NCI-H2196 (cell line): ENCODE results near the gene ITGA2B.
"Not testable (repeated sequence)": the region's sequence is repeated elsewhere in the genome, so short reads cannot be mapped to it uniquely, and the experiment has no call there.

Experiments used
- DNase-seq: peaks from one replicate; lab custom pipeline; 2025; ENCODE audit not compliant: unreplicated experiment; lab: John Stamatoyannopoulos, UW

The ITGA2B gene

DNA sequence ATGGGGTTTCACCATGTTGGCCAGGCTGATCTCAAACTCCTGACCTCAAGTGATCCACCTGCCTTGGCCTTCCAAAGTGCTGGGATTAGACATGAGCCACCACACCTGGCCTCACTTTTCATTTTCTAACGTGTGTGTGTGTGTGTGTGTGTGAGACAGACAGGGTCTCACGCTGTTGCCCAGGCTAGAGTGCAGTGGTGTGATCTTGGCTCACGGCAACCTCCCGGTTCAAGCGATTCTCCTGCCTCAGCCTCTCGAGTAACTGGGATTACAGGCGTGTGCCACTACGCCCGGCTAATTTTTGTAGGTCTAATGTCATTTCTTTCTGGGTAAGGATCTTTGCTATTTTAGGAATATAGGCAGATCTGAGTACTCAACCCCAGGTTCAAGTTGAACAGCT, 4.7 kb upstream of the ITGA2B start:
- not testable (repeated sequence) for DNase-seq

DNA sequence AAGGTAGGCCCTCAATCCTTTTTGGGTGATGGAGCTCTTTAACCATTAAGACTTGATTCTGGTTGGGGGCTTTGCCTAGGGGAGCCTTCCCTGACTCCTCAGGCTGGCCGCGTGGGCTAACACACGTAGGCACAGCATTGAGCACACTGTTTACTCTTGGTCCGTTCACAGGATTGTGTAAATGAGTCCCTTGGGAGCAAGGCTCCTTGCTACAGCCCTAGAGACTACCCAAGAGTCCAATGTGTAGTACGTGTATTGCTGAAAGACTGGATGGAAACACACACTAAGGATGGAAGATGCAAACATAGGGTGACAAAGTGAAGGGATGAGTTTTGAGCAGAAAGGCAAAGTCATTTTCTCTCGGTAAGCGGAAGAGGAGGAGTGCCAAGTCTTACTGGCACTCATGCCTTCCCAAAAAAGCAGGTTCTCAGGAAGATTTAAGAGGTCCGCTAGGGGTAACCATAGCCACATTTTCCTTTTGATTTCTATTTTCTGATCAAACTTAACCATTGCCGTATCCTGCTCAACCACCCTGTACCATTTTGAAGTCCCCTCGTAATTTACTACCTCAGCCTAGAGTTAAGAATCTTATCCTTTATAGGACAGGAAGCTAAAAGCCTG, 911 bp upstream of the ITGA2B start:
- no peak for DNase-seq

DNA sequence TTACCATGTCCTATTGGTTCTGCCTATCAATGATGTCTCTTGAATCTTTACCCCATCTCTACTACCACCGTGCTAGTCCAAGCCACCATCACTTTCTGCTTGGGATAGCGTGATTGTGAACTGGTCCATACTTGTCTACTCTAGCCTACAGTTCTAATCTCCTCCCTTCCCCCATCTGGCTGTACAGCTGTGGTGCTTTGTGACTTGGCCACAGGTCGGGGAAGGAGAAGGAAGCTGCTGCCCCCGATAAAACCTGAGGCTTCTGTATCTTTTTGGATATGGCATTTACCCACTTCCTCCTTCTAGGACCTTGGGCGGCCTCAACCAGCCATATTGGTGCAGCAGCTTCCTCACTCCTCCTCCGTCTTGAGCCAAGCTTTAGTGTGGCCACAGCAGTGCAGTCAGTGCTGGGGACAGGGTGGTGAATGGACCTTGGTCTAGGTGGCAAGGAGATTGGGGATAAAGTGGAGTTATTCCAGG, 314 bp upstream of the ITGA2B start:
- DNase-seq: no peak

DNA sequence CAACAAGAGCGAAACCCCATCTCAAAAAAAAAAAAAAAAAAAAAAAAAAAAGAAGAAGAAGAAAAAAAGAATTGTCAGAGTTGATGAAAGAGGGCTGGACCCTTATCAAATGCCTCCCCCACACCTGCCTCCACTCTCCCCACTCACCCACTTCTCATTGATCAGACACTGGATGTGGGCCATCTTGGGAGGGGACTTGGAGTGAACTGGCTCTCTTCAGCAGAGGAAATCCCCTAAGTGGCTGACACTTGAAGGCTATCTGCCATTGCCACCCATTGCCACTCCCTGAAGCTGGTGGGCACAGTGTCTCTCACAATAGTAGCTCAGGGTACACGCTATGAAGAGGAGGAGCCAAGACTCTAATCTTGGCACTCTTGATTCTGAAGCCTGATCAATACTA, 1.6 kb downstream of the ITGA2B start:
- DNase-seq: no peak

DNA sequence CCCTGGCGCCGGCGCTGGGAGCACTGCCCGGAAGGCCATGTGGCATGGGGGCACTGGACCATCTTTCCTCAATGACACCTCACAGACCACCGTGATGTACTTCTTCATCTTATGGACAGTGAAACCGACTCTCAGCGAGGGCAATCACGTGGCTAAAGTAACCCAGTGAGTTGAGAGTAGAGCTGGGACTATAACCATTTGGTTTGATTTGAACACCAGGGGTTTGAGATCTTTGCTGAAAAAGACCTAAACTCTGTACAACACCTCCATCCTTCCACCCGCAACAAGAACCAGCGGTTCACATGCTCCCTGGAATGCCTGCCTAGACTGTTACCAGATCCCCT, 3.3 kb downstream of the ITGA2B start:
- DNase-seq: no peak

DNA sequence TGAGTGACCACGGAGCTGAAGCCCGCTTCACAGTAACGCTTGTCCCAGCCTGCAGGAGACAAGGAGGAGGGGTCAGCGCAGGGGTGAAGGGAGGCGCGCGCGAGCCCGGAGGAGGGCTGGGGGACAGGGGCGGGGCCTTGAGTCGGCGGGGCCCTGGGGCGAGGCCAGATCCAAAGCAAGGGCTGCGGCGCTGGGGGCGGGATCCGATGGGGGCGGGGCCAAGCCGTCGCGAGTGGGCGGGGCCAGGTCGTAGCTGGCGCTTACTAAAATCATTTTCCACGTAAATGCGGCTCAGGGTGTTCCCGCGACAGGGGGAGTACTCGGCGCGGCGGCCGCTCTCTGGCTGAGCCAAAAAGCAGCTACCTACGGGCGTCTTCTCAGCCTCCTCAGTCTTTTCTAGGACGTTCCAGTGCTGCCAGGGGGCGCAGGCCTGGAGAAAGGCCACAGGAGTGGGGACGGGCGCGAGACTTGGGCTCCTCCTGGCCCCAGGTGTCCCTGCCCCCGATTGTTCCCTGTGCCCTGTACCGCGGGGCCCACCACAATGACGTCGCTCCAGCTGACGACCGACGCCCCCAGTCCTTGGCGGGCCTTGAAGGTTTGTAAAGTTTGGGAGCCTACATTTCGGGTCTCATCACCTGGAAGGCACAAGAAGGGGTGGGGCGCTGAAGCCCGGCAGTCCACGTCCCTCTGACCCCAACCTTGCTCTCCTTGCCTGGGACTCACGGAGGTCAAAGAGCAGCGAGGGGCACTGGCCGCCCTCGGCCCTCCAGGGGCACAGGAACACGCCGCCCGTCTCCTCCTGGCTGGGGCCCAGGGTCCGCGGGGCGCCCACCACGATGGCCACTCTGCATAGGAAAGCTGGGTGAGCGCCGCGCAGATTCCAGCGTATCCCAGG, 3.9 kb downstream of the ITGA2B start:
- peak; percentile 90 for DNase-seq

DNA sequence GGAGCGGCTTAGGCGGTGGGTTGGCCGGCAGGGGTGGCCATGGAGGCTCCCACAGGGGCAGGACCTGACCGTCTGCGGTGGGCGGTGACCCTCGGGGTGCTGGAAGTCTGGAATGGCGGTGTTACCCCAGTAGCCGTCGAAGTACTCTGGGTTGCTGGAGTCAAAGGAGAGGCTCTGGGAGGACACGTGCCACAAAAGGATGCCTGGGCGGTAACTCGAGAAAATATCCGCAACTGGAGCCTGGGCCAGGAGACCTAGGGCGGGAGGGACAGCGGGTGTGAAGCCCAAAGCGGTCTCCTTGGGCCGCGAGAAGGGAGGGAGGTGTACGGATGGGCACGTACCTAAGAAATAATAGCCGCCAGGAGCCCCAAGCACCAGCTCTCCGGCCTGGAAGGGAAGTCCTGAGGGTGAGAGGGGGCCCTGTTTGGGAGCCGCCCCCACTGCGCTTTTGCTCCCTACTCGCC, 4.6 kb downstream of the ITGA2B start:
- peak; percentile 59 for DNase-seq

DNA sequence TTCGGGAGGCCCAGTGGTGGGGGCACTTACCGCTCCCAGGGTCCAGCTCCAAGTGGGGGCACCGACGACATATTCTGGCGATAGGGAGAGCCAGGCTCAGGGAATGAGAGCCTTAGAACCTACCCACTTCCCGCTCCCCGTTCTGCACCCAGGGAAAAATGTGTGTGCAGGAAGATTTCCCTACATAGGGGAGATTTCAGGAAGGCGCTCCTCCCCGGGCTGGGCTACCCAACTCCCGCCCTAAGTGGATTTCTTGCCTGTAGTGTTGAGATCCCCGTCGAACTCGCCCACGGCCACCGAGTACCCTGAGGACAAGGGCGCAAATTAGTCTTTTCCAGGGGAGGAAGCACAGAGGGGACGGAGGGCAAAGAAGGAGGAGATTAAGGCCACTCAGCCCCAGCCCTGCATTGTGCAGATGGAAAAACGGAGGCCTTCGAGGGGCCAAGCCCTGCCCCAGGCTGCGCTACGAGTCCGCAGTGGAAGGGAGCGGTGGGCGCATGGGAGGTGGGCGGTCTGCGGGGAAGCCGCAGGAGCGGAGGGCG, 5.1 kb downstream of the ITGA2B start:
- DNase-seq: no peak

DNA sequence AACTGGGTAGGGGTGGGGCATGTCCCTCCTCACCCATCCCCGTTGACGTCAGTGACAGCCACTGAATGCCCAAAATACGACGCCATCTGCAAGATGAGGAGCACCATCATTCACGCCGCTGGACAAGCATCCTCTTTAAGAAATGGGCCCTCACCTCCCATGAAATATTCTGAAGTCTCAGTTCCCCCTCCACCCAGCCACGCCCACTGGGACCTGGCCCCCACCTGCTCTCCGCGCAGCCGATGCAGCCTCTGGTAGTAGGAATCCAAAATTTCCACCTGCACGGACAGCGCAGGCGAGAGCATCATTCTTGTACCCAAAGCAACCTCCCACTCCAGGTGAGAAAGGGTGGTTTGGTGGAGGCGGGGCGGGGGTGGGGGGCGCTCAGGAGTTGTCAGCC, 5.6 kb downstream of the ITGA2B start:
- no peak for DNase-seq

DNA sequence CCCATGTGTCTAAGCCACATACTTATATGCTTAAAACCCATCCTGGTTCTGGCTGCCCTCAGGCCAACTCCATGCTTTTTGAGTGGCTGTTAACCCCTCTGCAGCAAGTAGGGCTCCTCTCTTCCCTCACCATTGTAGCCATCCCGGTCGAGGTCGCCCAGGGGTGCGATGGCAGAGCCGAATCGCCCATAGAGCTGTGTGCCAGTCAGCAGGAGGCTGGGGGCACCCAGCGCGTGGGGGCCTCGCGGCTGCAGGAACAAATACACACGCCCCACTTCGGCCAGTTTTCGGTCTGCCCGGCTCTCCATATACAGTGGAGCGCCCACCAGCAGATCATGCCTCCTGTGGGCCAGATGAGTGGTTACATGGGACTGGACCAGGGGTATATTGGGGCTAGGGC, 6.1 kb downstream of the ITGA2B start:
- no peak for DNase-seq

DNA sequence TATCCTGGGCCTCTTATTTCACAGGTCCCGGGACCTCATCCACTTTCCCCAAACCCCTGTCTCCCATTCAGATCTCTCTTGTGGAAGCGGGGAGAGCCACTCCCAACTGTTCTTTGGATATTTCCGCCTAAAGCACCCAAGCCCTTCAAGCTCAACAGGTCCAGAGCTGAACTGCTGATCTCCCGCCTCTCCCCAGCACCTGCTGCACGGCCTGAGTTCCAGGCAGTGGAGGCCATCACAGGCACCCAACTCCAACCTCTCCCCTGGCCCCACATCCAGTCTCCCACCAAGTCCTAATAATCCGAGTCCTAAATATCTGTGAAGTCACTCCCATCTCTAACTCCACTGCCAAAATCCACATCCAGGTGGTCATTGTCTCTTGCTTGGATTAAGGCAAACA, 6.5 kb downstream of the ITGA2B start:
- no peak for DNase-seq

DNA sequence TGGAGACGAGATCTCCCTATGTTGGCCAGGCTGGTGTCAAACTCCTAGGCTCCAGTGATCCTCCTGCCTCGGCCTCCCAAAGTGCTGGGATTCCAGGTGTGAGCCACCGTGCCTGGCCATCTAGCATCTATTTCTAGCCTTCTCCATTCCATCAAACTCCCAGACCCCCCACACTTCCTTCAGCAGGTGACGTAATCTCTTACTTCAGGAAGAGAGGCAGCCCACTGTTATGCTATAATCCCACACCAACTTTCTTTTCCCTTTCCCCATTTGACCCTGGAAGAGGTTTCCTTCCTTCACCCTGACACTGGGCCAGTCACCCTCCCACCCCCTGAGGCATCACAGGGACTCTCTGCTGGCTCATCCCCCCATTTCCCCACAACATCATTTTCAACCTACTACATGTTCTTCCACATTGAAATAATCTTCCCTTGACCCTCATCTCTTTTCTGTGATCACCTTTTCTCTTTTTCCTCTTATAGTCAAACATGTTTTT, 7.6 kb downstream of the ITGA2B start:
- DNase-seq: no peak

DNA sequence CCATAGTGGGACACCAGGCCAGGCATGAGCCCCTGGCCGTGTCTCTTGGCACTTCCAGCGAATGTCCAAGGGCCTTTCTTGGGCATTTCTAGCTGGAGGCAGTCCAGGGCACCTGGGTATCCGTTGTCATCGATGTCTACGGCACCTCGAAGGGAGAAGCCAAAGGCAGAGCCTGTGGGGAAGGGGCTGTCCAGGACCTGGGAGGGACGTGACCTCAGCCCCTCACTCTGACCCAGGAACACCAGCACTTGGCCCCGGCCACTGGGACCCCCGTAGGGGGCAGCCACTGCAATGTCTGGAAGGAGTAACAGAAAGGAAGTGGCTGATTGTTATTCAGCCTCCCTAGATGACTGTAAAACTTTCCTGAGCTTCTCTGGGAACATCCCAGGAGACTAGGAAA, 8.7 kb downstream of the ITGA2B start:
- DNase-seq: no peak

DNA sequence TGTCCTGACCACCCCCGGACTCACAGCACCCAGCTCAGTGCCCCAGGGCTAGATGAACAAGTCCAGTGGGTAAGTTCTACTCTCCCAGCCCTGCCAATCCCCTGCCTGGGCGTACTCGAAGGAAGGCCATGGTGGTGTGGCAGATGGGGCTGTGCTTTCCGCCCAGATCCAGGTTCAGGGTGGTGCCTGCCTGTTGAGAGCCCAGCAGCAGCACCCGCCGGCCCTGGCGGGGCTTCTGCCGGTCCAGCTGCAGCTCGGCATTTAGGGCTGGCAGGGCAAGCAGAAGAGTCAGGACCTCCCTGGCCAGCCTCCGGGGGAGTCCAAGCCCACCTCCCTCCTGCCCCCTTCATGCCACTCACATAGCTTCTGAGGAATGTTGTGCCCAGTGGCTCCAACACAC, 9.6 kb downstream of the ITGA2B start:
- no peak for DNase-seq

DNA sequence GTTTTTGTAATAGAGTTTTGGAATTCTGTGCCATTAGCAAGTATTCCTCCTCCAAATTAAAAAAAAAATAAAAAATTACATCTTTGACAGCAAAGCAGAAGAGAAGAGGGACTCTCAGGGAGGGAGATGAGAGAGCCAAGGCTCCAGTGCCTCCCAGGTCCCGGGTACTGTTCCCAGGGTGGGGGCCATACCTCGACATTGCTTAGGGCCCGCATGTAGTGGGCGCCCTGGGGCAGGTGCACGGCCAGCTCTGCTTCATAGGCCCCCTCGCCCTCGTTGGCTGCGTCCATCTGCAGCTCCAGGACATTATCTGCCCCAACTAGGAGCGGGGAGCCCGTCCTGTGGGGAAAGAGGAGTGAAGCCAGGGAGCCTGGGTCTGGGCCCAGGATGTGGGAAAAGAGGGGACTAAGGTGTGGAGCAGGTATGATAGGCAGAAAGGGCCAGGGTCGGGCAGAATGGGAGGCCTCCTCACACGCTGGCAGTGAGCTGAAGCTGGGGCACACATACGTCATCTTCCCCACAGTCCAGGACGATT, 11.2 kb downstream of the ITGA2B start:
- DNase-seq: no peak

DNA sequence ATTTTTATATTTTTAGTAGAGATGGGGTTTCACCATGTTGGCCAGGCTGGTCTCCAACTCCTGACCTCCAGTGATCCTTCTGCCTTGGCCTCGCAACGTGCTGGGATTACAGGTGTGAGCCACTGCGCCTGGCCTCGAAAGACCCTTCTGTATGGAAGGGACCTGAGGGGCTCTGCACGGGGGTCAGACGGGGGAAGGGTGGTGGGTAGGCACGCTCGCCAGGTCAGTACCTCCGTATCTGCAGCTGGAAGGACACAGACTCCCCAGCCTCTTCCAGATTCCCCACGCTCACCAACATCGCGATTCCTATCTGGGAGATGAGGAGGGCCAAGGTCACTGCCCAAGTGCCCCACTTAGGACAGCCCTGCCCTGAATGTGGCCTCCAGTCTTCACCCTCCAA, 12.7 kb downstream of the ITGA2B start:
- no peak for DNase-seq

DNA sequence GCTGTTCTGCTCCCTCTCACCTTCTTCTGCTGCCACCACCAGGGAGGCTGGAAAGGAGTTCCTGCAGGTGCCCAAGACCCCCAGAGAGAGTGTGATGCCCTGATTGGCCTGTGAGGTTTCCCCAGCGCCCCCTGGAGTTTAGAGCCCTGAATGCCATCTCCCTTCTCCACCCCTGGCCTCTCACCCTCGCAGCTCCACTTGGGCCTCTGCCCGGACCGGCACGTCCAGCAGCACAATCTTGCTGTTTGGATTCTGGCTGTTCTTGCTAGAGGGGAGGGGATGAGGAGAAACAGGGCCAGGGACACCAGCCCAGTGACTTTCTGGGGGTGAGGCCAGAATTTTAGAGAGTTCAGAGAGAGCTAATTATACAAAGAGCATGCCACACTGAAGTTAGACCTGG, 13.3 kb downstream of the ITGA2B start:
- DNase-seq: no peak

DNA sequence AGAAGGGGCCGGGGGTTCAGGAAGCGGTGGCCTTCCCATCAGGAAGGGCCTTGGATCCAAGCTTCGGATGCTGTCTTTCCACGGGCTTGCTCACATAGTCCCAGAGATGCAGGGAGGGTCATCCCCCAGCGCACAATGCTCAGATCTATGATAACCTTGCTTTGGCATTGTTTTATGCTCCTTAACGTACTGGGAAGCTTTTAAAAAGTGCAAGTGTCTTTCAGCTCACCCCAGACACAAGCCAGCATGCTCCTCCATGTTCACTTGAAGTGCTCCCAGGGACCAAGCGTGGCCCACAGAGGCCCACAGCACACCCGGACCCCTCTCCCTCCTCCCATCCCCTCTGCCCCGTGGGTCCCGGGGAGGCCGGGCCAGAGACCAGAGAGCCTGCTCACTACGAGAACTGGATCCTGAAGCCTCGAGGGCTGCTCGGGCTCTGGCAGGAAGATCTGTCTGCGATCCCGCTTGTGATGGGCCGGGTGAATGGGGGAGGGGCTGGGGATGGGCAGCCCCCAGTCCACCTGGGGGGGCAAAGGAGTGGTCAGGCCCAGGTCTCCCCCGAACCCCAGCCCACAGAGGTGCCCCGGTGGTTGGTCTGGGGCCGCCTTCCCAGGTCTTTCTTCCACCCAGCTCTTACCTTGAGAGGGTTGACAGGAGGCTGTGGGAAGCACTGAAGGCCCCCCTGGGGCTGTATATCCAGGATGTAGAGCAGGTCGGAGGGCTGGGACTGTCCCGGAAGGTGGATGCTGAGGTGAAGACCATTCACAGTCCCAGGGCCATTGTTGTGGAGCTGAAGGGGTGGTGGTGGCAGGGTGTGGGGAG, 14.0 kb downstream of the ITGA2B start:
- DNase-seq: no peak

DNA sequence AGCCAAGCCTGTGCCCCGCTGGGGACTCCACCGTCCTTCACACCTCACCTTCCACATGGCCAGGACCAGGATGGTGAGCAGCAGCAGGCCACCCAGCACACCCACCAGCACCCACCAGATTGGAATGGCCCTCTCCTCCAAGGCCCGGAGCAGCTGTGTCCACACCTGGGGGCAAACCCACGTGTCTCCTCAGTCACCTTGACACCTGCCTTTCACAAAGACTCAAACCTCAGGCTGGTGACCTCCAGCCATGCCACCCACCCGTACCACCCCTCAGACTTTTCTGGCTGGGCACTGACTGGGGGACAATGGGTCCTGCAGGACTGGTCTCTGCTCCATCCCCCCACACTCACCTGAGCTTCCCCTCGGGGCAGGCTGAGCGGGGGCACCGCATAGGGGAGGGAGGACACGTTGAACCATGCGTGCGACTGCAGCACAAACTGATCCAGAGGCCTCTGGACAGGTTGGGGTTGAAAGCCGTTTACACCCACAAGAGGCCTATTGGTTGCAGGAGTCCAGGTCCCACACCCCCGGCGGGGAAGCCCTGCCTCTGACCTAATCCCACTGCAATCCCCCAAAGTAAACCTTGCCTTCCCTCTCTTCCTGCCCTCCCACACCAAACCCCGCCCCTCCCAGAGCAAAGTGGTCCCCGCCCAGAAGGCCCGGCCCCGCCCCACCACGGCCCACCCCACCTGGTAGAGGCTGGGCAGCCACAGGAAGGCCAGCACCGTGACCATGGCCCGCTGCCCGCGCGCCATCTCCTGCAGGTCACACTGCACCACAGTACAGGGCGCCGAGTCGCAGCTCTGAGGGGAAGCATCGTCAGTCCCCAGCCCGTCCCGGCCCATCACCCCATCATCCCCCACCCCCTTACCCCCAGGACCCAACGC, 14.9 kb downstream of the ITGA2B start:
- DNase-seq: no peak

DNA sequence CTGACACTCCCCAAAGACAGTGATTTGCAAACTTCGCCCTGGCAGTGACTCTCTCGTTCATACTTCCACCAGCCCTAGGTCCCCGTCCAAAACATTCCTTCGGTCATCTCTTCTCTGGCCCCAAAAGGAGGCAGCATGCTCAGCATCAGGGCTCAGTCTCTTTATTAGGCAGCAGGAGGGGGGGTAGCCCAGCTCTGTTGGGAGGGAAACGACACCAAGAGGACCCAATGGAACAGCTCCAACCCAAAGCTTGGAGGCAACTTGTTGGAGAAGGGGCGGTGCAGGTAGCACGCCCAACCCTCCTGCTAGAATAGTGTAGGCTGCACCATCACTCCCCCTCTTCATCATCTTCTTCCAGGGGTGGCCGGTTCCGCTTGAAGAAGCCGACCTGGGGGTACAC, 17.4 kb downstream of the ITGA2B start:
- DNase-seq: no peak
